Activated naive CD4-positive, alpha-beta T cell treated with anti-CD3 and anti-CD28 coated beads, Interleukin-2, amount 10 ng/mL, durations not matched to agents 7 days and 5 days (primary cell): ENCODE data around the gene RPRD1A.
A peak's percentile ranks its signal among the peaks of the same experiment; 100 is the strongest.
"Not testable (repeated sequence)": the region's sequence is repeated elsewhere in the genome, so short reads cannot be mapped to it uniquely, and the experiment has no call there.

Source experiments
- CTCF ChIA-PET: fragments of 350-600 bp; sonication (Branson Sonifier 250); formaldehyde crosslinking; loops from one replicate; lab custom pipeline; 2021; ENCODE audit warnings: antibody characterized with exemption; lab: Charles Lee
- DNase-seq: peaks from one replicate; pipeline ENCODE4 v3.0.0-alpha.2; 2020
- H3K27ac Mint-ChIP-seq: one replicate; pipeline ENCODE4 v1.8.0; 2021; ENCODE audit warnings: mild to moderate bottlenecking, moderate library complexity, mixed read lengths
- H3K27me3 Mint-ChIP-seq: one replicate; pipeline ENCODE4 v1.8.0; 2021; ENCODE audit warnings: mild to moderate bottlenecking, mixed read lengths
- H3K36me3 Mint-ChIP-seq: one replicate; pipeline ENCODE4 v1.8.0; 2021; ENCODE audit warnings: mixed read lengths
- H3K4me1 Mint-ChIP-seq: one replicate; pipeline ENCODE4 v1.8.0; 2021; ENCODE audit warnings: mixed read lengths
- H3K4me3 Mint-ChIP-seq: one replicate; pipeline ENCODE4 v1.8.0; 2021; ENCODE audit warnings: mild to moderate bottlenecking, moderate library complexity, mixed read lengths
- H3K9me3 Mint-ChIP-seq: one replicate; pipeline ENCODE4 v1.8.0; 2021; ENCODE audit warnings: mixed read lengths

Gene RPRD1A

GRCh38 chr18:35991696-35992095 is 75.7 kb downstream of the RPRD1A start:
- no peak overlapping the region for H3K27ac Mint-ChIP-seq
- H3K9me3 Mint-ChIP-seq = no peaks in the 10 kb centered on the region
- no peak overlapping the region for H3K4me3 Mint-ChIP-seq
- H3K36me3 Mint-ChIP-seq = peaks cover 12% of the 10 kb centered on the region
- DNase-seq = no peak
- no peaks in the 10 kb centered on the region for H3K27me3 Mint-ChIP-seq
- H3K4me1 Mint-ChIP-seq = no peaks in the 10 kb centered on the region
- CTCF ChIA-PET = no interaction called here

DNA sequence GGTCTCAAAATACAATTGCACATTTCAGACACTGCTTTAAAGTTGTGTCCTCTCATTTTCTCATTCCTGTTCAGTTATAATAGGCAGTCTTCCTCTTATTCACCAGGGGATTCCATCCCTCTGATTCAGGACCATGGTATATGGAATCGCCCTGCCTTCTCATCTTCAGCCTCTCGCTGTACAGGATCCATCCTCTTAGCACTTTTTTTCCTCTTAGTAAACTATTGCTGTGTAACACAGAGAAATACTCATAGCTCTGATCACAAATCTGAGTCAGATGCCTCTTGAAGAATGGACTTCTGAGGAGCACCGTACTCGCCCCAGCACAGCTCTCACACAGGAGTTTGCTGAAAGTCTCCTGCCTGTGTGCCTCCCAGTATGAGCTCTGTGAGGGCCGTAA is 83.5 kb downstream of the RPRD1A start:
- CTCF ChIA-PET = no interaction called here
- DNase-seq = no peak
- Mint-ChIP-seq H3K27ac (no peak overlapping the region), H3K4me1 (no peaks in the 10 kb centered on the region), H3K4me3 (no peak overlapping the region), H3K27me3 (no peaks in the 10 kb centered on the region), H3K36me3 (peaks cover 41% of the 10 kb centered on the region), H3K9me3 (no peaks in the 10 kb centered on the region)

DNA sequence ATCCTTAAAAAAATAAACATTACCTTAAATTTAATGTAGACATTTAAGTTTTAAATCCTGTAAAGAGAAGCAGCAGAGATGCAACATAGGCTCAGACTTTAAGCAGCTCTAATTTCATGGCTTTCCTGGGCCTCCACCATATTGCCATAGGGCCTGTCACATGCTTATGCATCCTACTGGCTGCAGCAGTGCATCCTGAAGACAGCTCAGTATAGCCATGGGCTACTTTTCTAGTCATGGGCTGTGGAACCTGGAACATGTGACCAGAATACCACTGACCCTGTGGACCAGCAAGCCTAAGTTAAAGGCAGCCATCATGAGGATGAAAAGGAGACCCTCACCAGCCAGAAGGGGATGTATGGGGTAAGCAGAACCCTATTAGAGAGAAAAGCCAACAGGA is 84.2 kb downstream of the RPRD1A start:
- Mint-ChIP-seq H3K9me3 (no peaks in the 10 kb centered on the region), H3K36me3 (peaks cover 44% of the 10 kb centered on the region), H3K27me3 (no peaks in the 10 kb centered on the region), H3K27ac (no peak overlapping the region), H3K4me3 (no peak overlapping the region), H3K4me1 (no peaks in the 10 kb centered on the region)
- DNase-seq = no peak
- CTCF ChIA-PET = no interaction called here

DNA sequence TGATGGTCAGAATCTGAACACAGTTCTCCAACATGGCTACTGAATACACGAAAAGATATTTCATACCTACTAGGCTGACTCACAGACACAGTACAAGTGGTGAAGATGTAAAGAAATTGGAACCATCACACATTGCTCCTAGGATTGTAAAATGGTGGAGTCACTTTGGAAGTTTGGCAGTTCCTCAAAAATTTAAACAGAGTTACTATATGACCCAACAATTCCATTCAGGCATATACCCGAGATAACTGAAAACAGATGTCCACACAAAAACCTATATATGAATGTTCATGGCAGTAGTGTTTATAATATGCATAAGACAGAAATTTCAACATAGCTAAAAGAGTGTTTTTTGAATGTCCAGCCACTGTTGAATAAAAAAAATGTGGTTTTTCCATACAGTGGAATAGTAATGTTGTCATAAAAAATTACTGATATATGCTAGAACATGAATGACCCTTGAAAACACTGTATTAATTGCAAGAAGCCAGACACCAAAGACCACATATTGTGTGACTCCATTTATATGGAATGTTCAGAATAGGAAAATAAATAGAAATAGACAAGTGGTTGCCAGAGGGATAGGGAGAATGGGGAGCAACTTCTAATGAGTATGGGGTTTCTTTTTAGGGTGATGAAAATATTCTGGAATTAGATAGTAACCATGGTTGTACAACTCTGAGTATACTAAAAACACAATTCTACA is 84.8 kb downstream of the RPRD1A start:
- peaks cover 48% of the 10 kb centered on the region for H3K36me3 Mint-ChIP-seq
- DNase-seq = no peak
- no peaks in the 10 kb centered on the region for H3K9me3 Mint-ChIP-seq

GRCh38 chr18:35979112-35979511 is 88.2 kb downstream of the RPRD1A start:
- Mint-ChIP-seq H3K4me3 (no peak overlapping the region), H3K4me1 (peaks cover 15% of the 10 kb centered on the region), H3K9me3 (no peaks in the 10 kb centered on the region), H3K27me3 (no peaks in the 10 kb centered on the region), H3K27ac (no peak overlapping the region), H3K36me3 (peaks cover 61% of the 10 kb centered on the region)
- no peak for DNase-seq
- CTCF ChIA-PET = no interaction called here

More for the DNA sequence above, 84.8 kb downstream of the RPRD1A start:
- Mint-ChIP-seq H3K27ac (no peak overlapping the region), H3K27me3 (no peaks in the 10 kb centered on the region), H3K4me1 (no peaks in the 10 kb centered on the region), H3K4me3 (no peak overlapping the region)
- CTCF ChIA-PET = no interaction called here

GRCh38 chr18:35974181-35974580 is 93.2 kb downstream of the RPRD1A start:
- Mint-ChIP-seq H3K4me3 (peak overlapping the region; percentile 97), H3K27ac (peak overlapping the region; percentile 75), H3K27me3 (no peaks in the 10 kb centered on the region), H3K4me1 (peaks cover 50% of the 10 kb centered on the region), H3K9me3 (no peaks in the 10 kb centered on the region), H3K36me3 (peaks cover 47% of the 10 kb centered on the region)
- CTCF ChIA-PET = no interaction called here
- no peak for DNase-seq

DNA sequence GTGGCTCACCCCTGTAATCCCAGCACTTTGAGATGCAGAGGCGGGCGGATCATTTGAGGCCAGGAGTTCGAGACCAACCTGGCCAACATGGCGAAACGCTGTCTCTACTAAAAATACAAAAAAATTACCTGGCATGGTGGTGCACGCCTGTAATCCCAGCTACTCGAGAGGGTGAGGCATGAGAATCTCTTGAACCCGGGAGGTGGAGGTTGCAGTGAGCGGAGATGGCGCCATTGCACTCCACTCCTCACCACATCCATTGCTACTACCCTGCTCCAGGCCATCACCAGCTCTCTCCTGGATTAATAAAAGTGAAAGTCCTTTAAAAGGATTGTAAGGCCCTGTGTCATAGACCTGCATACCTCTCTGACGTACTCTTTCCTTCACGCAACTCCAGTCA is 93.7 kb downstream of the RPRD1A start:
- H3K9me3 Mint-ChIP-seq = no peaks in the 10 kb centered on the region
- no peaks in the 10 kb centered on the region for H3K27me3 Mint-ChIP-seq
- peaks cover 43% of the 10 kb centered on the region for H3K36me3 Mint-ChIP-seq
- CTCF ChIA-PET = no interaction called here
- peak overlapping the region; percentile 97 for H3K4me3 Mint-ChIP-seq
- DNase-seq = no peak
- H3K27ac Mint-ChIP-seq = peak overlapping the region; percentile 99
- H3K4me1 Mint-ChIP-seq = peaks cover 54% of the 10 kb centered on the region

DNA sequence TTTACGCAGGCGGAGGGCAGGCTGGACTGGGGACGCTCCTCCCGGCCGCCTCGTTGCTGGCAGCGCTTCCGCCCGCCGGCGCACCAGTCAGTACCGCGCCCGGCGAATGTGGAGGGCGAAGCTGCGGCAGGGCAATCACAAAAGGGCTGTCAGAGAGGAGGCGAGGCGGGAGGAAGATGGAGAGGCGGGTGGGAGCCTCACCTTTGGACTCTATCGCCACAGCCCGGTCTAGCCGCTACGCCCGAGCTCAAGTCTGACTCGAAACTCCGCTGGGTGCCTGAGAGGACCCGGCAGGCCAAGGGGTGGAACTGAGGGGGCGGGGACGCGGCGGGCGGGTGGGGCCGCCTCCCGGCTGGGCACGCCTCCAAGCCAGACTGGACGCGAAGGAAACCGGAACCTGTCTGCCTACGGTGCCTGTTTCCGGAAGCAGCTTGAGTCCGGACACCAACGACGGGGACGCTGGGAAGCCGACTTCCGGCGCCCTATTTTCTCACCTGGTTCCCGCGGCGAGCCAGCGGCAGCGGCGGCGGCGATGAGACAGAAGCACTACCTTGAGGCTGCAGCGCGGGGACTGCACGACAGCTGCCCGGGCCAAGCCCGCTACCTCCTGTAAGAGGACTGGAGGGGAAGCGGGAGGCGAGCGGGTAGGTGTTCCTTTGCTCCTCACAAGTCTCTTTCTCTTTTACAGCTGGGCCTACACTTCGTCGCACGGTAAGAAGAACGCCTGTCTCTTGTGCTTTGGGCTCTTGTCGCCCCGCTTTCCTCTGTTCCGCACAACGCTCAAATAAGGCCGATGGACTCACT is 95.0 kb downstream of the RPRD1A start, which contains the start of gene RMP24:
RMP24 (plus strand) TSS at position 483 of the 804 bp plus-strand sequence.
- Mint-ChIP-seq H3K4me3 (peak within 1 kb of the TSS; percentile 97), H3K27me3 (no peaks in the 10 kb centered on the region), H3K27ac (peak within 1 kb of the TSS; percentile 99), H3K4me1 (peaks cover 63% of the 10 kb centered on the region), H3K9me3 (no peaks in the 10 kb centered on the region), H3K36me3 (peaks cover 31% of the 10 kb centered on the region)
- CTCF ChIA-PET = no interaction called here
- peak; percentile 95 for DNase-seq

- Mint-ChIP-seq H3K9me3 (no peaks in the 10 kb centered on the region), H3K4me3 (peak overlapping the region; percentile 97), H3K4me1 (peaks cover 64% of the 10 kb centered on the region), H3K27ac (peak overlapping the region; percentile 99), H3K36me3 (peaks cover 28% of the 10 kb centered on the region), H3K27me3 (no peaks in the 10 kb centered on the region)
- no peak for DNase-seq
- CTCF ChIA-PET = no interaction called here
Observed at GRCh38 chr18:35971661-35972196, 95.6 kb downstream of the RPRD1A start.

DNA sequence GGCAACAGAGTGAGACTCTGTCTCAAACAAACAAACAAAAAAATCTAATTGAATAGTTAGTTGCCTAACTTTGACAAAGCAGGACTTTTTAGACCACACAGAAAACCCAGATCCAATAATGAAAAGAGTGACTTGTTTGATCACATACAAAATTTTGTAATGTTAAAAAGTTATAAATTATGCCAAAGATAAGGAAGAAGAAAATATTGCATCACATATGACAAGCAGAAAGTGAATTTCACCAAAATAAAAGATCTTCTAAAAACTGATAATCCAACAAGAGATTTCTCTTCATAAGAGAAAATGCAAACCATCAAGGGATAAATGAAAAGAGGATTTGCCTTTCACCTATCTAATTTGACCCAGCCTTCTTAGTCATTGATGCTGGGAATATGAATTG is 97.7 kb downstream of the RPRD1A start:
- H3K4me1 Mint-ChIP-seq = peaks cover 56% of the 10 kb centered on the region
- peak overlapping the region; percentile 29 for H3K27ac Mint-ChIP-seq
- H3K4me3 Mint-ChIP-seq = peak overlapping the region; percentile 23
- peaks cover 17% of the 10 kb centered on the region for H3K36me3 Mint-ChIP-seq
- CTCF ChIA-PET = no interaction called here
- DNase-seq = no peak
- no peaks in the 10 kb centered on the region for H3K9me3 Mint-ChIP-seq
- H3K27me3 Mint-ChIP-seq = no peaks in the 10 kb centered on the region

GRCh38 chr18:35968278-35968880 is 99.0 kb downstream of the RPRD1A start:
- CTCF ChIA-PET = no interaction called here
- Mint-ChIP-seq H3K27ac (peak overlapping the region; percentile 15), H3K4me3 (peak overlapping the region; percentile 5), H3K27me3 (peaks cover 2% of the 10 kb centered on the region), H3K9me3 (no peaks in the 10 kb centered on the region), H3K36me3 (peaks cover 8% of the 10 kb centered on the region), H3K4me1 (peaks cover 44% of the 10 kb centered on the region)
- DNase-seq = no peak

DNA sequence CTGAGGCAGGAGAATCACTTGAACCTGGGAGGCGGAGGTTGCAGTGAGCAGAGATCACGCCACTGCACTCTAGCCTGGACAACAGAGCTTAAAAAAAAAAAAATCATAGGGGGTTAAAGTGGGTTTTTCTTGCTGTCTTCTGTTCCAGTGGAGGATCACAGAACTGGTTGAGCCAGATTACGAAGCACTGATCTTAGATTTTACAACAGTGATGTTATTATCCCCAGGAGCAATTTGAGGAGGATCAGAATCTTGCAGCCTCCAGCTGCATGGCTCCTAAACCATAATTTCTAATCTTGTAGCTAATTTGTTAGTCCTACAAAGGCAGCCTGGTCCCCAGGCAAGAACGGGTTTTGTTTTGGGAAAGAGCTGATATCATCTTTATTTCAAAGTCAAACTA is 99.5 kb downstream of the RPRD1A start:
- not testable (repeated sequence) for H3K27me3 Mint-ChIP-seq, H3K4me3 Mint-ChIP-seq, H3K36me3 Mint-ChIP-seq, DNase-seq, H3K9me3 Mint-ChIP-seq
- Mint-ChIP-seq H3K4me1 (peaks cover 39% of the 10 kb centered on the region), H3K27ac (peak overlapping the region; percentile 15)
- CTCF ChIA-PET = interaction anchor here (1.0 kb wide), 1 partner anchor 17 kb away, joined by 4 read pairs; no protein-coding TSS in a partner anchor

DNA sequence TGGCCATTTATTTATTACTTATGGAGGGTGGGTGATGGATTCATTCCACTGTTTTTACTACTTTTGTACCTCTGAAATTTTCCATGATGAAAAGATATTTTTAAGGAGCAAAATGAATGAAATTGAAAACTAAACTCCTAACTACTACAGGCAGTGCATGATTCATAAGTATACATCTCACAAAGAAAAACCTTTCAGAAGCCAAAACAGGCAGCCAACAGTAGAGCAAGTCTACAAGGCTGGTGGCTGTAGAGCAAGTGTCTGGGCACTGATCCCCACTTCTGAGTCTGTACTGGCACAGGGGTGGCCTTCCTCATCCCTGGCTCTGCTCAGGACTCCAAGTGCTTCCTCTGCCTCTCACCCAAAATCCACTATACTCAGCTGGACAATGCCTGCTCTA is 103.0 kb downstream of the RPRD1A start:
- Mint-ChIP-seq H3K36me3 (no peaks in the 10 kb centered on the region), H3K27ac (no peak overlapping the region), H3K4me3 (no peak overlapping the region), H3K9me3 (no peaks in the 10 kb centered on the region), H3K4me1 (peaks cover 18% of the 10 kb centered on the region), H3K27me3 (peaks cover 13% of the 10 kb centered on the region)
- DNase-seq = no peak
- CTCF ChIA-PET = interaction anchor here (1.2 kb wide), 1 partner anchor 13 kb away, joined by 4 read pairs; no protein-coding TSS in a partner anchor

DNA sequence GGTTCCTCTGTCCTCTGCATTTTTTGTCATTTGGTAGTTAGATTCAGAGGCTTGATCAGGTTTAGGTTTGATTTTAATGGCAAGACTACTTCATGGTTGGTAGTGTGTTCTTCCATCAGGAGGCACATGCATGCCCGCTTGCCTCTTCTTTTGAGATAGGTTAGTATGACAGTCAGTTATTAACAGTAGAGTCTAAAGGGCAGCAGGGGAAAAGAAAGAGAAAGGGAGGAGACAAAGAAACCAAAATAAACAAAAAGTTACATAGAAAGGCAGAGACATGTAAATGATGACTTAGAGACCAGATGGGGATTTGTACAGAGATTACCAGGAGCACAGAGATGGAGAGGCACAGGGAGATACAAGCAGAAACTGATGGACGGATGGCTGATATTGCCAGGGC is 105.0 kb downstream of the RPRD1A start:
- CTCF ChIA-PET = interaction anchor here (1.0 kb wide), 1 partner anchor 13 kb away, joined by 3 read pairs; no protein-coding TSS in a partner anchor
- Mint-ChIP-seq H3K27me3 (peaks cover 26% of the 10 kb centered on the region), H3K27ac (no peak overlapping the region)

More for the DNA sequence above, 105.0 kb downstream of the RPRD1A start:
- H3K9me3 Mint-ChIP-seq = no peaks in the 10 kb centered on the region
- H3K4me1 Mint-ChIP-seq = peaks cover 2% of the 10 kb centered on the region
- H3K4me3 Mint-ChIP-seq = no peak overlapping the region
- H3K36me3 Mint-ChIP-seq = no peaks in the 10 kb centered on the region
- DNase-seq = no peak
